T-helper 2 cell treated with Interferon-gamma antibody and Interleukin-4, amounts not matched to agents 5 μg/mL and 100 μg/mL, for 36 hours (primary cell): ENCODE measurements around the gene ENDOV.
A peak's percentile ranks its signal among the peaks of the same experiment; 100 is the strongest.

Source experiments
- DNase-seq: peaks from one replicate; pipeline ENCODE4 v3.0.0; 2021; ENCODE audit warnings: low spot score
- H3K27ac Mint-ChIP-seq: one replicate; pipeline ENCODE4 v1.8.0; 2021; ENCODE audit warnings: mild to moderate bottlenecking, mixed read lengths
- H3K27me3 Mint-ChIP-seq: one replicate; pipeline ENCODE4 v1.8.0; 2021; ENCODE audit warnings: low read depth, mixed read lengths
- H3K36me3 Mint-ChIP-seq: one replicate; pipeline ENCODE4 v1.8.0; 2021; ENCODE audit warnings: low read depth, mixed read lengths
- H3K4me1 Mint-ChIP-seq: one replicate; pipeline ENCODE4 v1.8.0; 2021; ENCODE audit warnings: low read depth, mixed read lengths
- H3K4me3 Mint-ChIP-seq: one replicate; pipeline ENCODE4 v1.8.0; 2022; ENCODE audit warnings: mild to moderate bottlenecking, moderate library complexity, mixed read lengths
- H3K9me3 Mint-ChIP-seq: one replicate; pipeline ENCODE4 v1.8.0; 2021; ENCODE audit warnings: mixed read lengths

The ENDOV gene

DNA sequence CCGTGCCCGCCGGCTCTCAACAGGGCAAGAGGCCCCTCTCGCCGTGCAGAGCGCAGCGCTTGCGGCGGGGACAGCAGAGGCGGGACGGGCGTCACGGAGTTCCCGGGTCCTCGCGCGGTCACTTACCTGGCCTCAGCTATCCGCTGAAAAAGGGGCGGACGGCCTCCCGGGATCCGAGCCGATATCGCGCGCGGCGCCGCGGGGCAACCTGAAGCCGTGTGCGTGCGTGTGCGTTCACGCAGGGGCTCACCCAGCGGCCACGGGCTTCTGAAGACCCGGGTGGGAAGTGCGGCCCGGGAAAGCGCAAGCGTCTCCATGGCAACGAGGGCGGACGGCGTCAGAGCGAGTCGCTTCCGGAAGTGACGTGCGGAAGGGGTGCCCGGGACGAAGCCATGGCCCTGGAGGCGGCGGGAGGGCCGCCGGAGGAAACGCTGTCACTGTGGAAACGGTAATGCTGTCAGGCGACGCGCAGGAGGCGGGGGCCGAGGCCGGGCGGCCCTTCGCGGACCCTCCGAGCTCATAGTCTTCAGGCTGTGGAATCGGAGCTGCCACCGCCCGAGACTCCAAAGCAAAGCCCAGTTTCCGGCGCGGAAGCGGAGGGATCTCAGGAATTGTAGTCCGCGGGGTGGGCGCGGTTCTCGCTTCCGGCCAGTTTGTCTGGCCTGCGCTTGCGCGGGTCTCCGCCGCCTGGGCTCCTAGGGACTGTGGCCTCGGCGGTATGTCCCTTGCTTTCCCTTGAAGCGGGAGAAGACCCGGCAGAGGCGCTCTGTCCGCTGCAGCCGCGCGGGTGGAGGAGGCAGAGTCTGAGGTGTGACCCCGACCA is at the start of gene ENDOV:
ENDOV (plus strand) TSS at position 365 of the 823 bp plus-strand sequence; CDS start at position 393, 28 bp downstream.
- Mint-ChIP-seq H3K27me3 (peaks cover 29% of the 10 kb centered on the region), H3K4me1 (peaks cover 7% of the 10 kb centered on the region), H3K27ac (peak within 1 kb of the TSS; percentile 76)

DNA sequence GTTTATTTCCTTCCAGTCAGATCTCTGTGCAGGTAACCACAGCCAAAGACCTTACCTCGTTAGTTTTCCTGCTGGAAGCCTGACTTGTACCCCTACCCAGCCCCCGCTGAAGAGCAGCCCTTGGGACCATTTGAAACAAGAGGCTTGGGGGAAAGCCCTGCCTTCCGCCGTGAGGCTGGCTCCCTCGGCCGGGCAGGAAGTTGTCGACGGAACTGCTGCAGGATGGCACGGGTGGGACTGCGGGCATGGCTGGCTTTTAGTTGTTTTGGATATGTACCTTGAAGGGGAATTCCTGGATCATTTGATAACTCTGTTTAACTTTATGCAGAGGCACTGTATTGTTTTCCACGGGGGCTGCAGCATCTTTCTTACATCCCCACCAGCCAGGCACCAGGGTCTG is 49.0 kb upstream of the ENDOV start:
- Mint-ChIP-seq H3K9me3 (no peaks in the 10 kb centered on the region), H3K27me3 (no peaks in the 10 kb centered on the region), H3K27ac (no peak overlapping the region), H3K4me3 (no peak overlapping the region), H3K4me1 (no peaks in the 10 kb centered on the region), H3K36me3 (peaks cover 82% of the 10 kb centered on the region)
- no peak for DNase-seq

More for the DNA sequence above, at the start of gene ENDOV:
- peak; percentile 88 for DNase-seq
- Mint-ChIP-seq H3K36me3 (peaks cover 3% of the 10 kb centered on the region), H3K9me3 (no peaks in the 10 kb centered on the region), H3K4me3 (peak within 1 kb of the TSS; percentile 87)

DNA sequence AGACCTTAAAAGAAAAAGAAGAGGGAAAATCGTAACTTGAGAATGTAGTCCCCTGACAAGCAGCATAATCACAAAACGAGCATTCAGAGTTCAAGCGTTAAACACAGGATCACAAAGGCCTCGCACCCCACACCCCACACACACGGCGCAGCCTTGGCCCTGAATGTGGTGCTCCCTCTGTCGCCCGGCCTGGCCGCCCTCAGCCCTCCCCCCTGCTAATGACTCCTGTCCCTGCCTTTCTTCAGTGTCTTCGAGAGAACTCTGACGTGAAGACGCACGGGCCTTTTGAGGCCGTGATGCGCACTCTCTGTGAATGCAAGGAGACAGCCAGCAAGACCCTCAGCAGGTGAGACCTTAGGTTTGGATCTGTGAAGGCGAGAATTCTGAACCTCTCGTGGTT is 47.5 kb upstream of the ENDOV start:
- Mint-ChIP-seq H3K9me3 (no peaks in the 10 kb centered on the region), H3K4me3 (no peak overlapping the region), H3K36me3 (peaks cover 81% of the 10 kb centered on the region), H3K27ac (no peak overlapping the region), H3K27me3 (no peaks in the 10 kb centered on the region), H3K4me1 (no peaks in the 10 kb centered on the region)
- no peak for DNase-seq

DNA sequence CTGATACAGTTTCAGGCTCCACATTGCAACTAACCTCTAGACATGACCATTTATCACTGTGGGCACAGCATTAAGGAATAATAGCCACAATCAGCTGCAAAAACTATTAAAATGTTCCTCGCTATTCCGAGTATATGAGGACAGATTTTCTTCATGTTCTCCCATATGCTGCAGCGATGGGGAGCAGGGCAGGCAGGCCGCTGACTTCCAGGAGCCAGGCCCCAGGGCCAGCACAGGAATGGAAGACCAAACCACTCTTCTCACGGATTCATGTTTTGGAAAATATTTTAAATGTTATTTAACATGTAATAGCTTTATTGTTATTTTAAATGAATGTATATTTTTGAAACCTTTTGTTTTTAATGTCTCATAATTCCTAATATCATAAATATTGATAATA is 43.8 kb upstream of the ENDOV start:
- Mint-ChIP-seq H3K27ac (no peak overlapping the region), H3K9me3 (no peaks in the 10 kb centered on the region), H3K36me3 (peaks cover 79% of the 10 kb centered on the region), H3K4me1 (peaks cover 1% of the 10 kb centered on the region), H3K4me3 (no peak overlapping the region), H3K27me3 (no peaks in the 10 kb centered on the region)
- no peak for DNase-seq

DNA sequence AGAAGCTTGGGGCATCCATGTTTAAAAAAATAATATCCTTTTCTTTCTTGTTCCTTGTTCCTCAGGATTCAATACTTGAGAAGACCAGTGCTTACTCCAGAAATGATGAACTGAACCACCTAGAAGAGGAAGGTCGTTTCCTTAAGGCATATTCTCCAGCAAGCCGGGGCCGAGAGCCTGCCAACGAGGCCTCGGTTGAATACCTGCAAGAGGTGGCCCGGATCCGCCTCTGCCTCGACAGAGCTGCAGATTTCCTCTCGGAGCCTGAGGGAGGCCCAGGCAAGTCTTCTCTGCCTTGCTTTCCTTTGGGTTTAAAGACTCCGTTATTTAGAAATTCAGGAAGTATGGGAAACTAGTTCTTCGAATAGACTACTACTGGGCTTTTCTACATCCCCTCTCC is 42.5 kb upstream of the ENDOV start:
- Mint-ChIP-seq H3K4me3 (no peak overlapping the region), H3K27me3 (no peaks in the 10 kb centered on the region), H3K9me3 (no peaks in the 10 kb centered on the region), H3K27ac (no peak overlapping the region), H3K36me3 (peaks cover 80% of the 10 kb centered on the region), H3K4me1 (peaks cover 1% of the 10 kb centered on the region)
- DNase-seq = no peak

DNA sequence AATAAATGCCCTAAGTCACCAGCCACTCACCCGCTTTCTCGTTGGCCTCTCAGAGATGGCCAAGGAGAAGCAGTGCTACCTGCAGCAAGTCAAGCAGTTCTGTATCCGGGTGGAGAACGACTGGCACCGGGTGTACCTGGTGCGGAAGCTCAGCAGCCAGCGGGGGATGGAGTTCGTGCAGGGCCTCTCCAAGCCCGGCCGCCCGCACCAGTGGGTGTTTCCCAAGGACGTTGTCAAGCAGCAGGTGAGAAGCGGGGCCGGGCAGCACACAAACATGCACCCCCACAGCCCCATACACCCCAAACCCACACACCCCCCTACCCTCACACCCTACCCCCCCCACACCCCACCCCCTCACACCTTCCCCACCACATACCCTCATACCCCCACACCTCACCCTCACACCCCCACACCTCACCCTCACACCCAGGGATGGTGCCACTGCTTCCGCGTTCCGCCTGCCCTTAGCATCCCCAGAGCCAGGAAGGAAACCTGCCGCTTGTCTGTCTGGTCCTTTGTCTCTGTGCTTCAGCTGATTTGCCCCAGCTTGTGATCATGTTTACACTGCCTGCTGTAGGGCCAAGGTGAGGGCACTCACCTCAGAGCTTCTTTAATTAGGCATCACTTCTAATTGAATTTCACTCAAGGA is 41.9 kb upstream of the ENDOV start:
- no peak for DNase-seq
- Mint-ChIP-seq H3K27me3 (no peaks in the 10 kb centered on the region), H3K27ac (peak overlapping the region; percentile 63), H3K9me3 (no peaks in the 10 kb centered on the region), H3K36me3 (peaks cover 81% of the 10 kb centered on the region), H3K4me3 (no peak overlapping the region), H3K4me1 (peaks cover 1% of the 10 kb centered on the region)

DNA sequence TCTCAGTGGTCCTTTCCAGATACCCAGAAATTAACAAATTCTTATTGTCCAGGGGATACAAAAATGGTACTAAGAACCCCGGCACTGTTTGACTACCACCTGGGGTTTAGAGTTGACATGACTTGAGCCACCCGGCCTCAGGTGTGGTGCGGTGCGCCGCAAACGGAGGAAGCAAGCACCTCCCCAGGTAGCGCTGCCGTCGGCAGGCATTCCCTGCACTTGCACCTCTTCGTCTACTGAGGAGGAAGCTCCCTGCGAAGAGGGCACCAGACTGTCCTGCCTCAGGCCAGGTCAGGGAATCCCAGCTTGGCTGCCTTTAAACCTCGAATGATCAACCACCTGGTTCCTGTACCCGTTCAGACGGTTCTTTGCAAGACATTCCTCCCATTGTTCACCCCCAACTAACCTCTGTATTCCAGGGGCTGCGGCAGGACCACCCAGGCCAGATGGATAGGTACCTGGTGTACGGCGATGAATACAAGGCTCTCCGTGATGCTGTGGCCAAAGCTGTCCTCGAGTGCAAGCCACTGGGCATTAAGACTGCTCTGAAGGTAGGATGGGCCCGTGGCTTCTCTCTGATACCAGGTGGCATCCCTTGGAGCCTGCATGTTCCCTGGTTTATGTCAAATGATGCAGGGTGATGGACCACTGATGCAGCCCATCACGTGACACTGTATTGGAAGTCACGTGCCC is 40.8 kb upstream of the ENDOV start:
- no peak overlapping the region for H3K4me3 Mint-ChIP-seq
- H3K27ac Mint-ChIP-seq = no peak overlapping the region
- no peak for DNase-seq
- H3K36me3 Mint-ChIP-seq = peaks cover 84% of the 10 kb centered on the region
- peaks cover 1% of the 10 kb centered on the region for H3K4me1 Mint-ChIP-seq
- no peaks in the 10 kb centered on the region for H3K9me3 Mint-ChIP-seq
- H3K27me3 Mint-ChIP-seq = no peaks in the 10 kb centered on the region

DNA sequence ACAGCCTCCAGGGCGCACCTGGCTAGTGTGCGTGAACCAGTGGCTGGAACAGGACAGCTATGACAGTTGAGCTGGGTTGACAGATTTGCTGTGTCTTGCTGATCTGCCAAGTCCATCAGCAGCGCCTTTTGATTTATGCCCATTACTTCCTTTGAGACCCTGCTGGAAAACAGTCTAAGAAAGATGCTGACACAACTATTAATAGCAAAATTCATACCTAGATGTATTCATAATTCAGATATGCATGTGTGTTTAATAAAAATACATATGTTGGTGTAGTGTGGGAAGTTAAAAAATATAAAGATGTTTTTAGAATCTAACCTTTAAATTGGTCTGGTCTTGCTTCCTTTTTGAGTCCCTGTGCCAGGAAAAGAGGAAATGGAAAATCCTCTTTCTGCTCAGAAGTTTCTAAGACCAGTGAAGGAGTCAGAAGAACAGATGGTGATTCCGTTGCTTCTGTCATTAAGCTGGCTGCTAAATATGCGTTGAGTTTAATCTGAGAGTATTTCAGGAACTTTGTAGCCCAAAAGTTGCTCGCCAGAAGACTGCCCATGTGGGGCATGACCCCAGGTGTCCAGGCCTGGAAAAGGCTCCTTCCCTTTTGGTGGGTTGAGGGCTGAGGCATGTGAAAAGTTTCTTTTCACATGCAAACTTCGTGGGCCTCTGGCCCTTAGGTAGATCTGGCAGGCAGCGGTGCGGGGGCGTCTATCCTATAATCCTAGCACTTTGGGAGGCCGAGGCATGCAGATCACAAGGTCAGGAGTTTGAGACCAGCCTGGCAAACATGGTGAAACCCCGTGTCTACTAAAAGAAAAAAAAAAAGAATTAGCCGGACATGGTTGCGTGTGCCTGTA is 40.0 kb upstream of the ENDOV start:
- H3K36me3 Mint-ChIP-seq = peaks cover 85% of the 10 kb centered on the region
- H3K27ac Mint-ChIP-seq = no peak overlapping the region
- peaks cover 1% of the 10 kb centered on the region for H3K4me1 Mint-ChIP-seq
- H3K9me3 Mint-ChIP-seq = no peaks in the 10 kb centered on the region
- H3K4me3 Mint-ChIP-seq = no peak overlapping the region
- H3K27me3 Mint-ChIP-seq = no peaks in the 10 kb centered on the region
- no peak for DNase-seq

DNA sequence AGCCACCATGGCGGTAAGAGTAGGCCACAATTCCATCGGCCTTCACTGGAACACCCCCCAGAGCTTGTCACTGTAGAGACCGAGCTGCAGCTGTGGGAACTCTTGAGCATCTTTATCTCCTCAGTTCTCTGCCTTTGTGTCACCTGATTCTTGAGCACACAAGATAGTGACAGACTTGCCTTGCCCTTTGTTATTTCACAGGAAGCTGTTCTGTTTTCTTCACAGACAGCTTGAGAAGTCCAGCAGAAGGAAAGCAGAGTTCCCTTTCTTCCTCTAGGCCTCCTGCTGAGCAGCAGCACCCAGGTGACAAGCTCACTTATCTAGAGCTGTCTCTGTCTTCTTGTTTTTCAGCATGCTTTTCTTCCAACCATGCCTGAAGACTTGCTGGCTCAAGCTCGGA is 38.4 kb upstream of the ENDOV start:
- Mint-ChIP-seq H3K27me3 (no peaks in the 10 kb centered on the region), H3K9me3 (no peaks in the 10 kb centered on the region), H3K4me3 (no peak overlapping the region), H3K4me1 (peaks cover 1% of the 10 kb centered on the region), H3K27ac (no peak overlapping the region), H3K36me3 (peaks cover 86% of the 10 kb centered on the region)
- DNase-seq = no peak

DNA sequence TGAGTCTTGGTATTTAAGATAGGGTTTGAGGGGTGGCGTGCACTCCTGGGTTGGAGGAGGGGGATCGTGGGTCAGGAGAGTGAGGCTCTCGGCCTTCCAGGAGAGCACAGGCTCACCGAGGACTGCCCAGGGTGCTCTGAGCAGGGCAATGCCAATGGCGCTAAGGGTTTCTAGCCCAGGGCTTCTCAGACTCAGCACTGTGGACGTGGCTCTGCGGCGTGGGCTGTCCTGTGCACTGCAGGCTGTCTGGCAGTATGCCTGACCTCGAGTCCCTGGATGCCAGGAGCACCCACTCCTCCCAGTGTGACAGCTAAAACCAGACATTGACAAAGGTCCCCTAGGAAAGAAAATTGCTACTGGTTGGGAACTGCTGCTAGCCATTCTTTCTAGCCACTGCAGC is 37.2 kb upstream of the ENDOV start:
- H3K4me3 Mint-ChIP-seq = no peak overlapping the region
- H3K27me3 Mint-ChIP-seq = no peaks in the 10 kb centered on the region
- no peak overlapping the region for H3K27ac Mint-ChIP-seq
- H3K36me3 Mint-ChIP-seq = peaks cover 83% of the 10 kb centered on the region
- no peak for DNase-seq
- peaks cover 3% of the 10 kb centered on the region for H3K4me1 Mint-ChIP-seq
- no peaks in the 10 kb centered on the region for H3K9me3 Mint-ChIP-seq

DNA sequence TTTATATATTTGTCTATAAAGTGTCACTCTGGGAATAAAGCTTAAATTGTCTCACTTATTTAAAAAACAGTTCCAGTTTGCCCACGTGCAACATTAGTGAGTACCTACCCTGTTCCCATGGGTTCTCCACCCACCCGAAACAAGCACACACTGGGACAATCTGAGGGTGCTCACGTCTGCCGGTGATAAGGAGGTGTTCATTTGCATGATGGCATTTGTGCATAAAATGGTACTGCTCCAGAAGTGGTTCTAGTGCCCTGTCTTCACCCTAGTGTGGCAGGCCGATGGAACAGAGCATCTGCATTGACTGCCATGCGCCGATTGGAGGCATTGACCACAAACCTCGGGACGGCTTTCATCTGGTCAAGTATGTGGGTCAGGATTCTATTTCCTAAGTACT is 35.6 kb upstream of the ENDOV start:
- no peak overlapping the region for H3K27ac Mint-ChIP-seq
- H3K36me3 Mint-ChIP-seq = peaks cover 89% of the 10 kb centered on the region
- DNase-seq = no peak
- H3K9me3 Mint-ChIP-seq = no peaks in the 10 kb centered on the region
- no peak overlapping the region for H3K4me3 Mint-ChIP-seq
- H3K27me3 Mint-ChIP-seq = no peaks in the 10 kb centered on the region
- H3K4me1 Mint-ChIP-seq = peaks cover 11% of the 10 kb centered on the region

DNA sequence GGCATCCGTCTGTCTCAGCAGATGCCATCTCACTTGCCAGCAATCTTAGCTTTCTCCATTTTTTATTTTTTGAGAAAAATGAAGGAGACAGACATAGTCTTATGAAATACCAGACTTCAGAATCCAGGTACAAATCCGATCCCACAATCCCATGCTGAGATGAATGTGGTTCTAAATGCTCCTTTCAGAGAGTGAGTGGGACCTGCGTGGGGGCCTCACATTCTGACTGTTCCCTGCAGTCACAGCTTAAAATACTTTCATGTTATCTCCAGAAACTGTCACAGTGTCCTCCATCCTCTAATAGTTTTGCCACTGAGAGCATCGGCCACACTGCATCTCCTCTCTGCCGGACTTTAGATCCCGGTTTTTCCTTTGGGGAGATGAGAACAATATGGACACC is 34.9 kb upstream of the ENDOV start:
- no peaks in the 10 kb centered on the region for H3K9me3 Mint-ChIP-seq
- H3K4me1 Mint-ChIP-seq = peaks cover 11% of the 10 kb centered on the region
- no peak for DNase-seq
- no peak overlapping the region for H3K27ac Mint-ChIP-seq
- peaks cover 90% of the 10 kb centered on the region for H3K36me3 Mint-ChIP-seq
- no peak overlapping the region for H3K4me3 Mint-ChIP-seq
- no peaks in the 10 kb centered on the region for H3K27me3 Mint-ChIP-seq

DNA sequence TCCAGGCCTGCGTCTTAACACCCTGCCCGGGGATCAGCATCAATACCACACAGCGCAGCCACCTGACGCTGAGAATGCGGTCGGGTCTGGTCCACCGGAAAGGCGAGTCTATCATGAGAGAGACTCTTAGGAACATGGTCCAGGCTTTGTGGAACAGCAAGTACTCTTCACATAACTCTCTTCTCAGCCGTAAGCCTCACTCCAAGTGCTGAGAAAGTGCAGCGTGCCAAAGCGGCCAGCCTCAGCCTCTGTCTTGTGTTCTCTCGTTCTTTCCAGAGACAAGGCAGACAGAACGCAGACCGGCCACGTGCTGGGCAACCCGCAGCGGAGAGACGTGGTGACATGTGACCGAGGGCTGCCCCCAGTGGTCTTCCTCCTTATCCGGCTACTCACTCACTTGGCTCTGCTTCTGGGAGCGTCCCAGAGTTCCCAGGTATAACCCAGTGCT is 34.4 kb upstream of the ENDOV start:
- DNase-seq = no peak
- peaks cover 11% of the 10 kb centered on the region for H3K4me1 Mint-ChIP-seq
- H3K27ac Mint-ChIP-seq = no peak overlapping the region
- H3K9me3 Mint-ChIP-seq = no peaks in the 10 kb centered on the region
- H3K4me3 Mint-ChIP-seq = no peak overlapping the region
- H3K36me3 Mint-ChIP-seq = peaks cover 92% of the 10 kb centered on the region
- no peaks in the 10 kb centered on the region for H3K27me3 Mint-ChIP-seq
